NCI-H748 (cell line): ENCODE measurements around the gene PAGE2.
"Not testable (repeated sequence)": the region's sequence is repeated elsewhere in the genome, so short reads cannot be mapped to it uniquely, and the experiment has no call there.

Experiments used
- DNase-seq: peaks from one replicate; lab custom pipeline; 2025; ENCODE audit not compliant: unreplicated experiment; lab: John Stamatoyannopoulos, UW

Gene PAGE2

GRCh38 chrX:55088795-55089489, at the start of gene PAGE2:
Gene PAGE2 (plus strand): TSS chrX:55089018. CDS start chrX:55090021, 1,003 bp downstream.
- DNase-seq, result no peak

GRCh38 chrX:55039471-55039870, 49.3 kb upstream of the PAGE2 start:
- DNase-seq, result no peak

GRCh38 chrX:55041514-55041913, 47.3 kb upstream of the PAGE2 start:
- DNase-seq, result no peak

GRCh38 chrX:55050599-55050998, 38.2 kb upstream of the PAGE2 start:
- not testable (repeated sequence) for DNase-seq

GRCh38 chrX:55056820-55057674, 31.8 kb upstream of the PAGE2 start:
- peak; percentile 71 for DNase-seq

GRCh38 chrX:55057675-55058249, 31.1 kb upstream of the PAGE2 start:
- peak; percentile 59 for DNase-seq

- DNase-seq, result not testable (repeated sequence)
These were observed 21.6 kb upstream of the PAGE2 start for GRCh38 chrX:55067180-55067579.

- DNase-seq, result no peak
These were observed 16.5 kb upstream of the PAGE2 start for GRCh38 chrX:55072286-55072685.

GRCh38 chrX:55074851-55075467, 13.9 kb upstream of the PAGE2 start, which contains the start of gene PAGE2B:
Gene PAGE2B (plus strand): TSS chrX:55075030. CDS start chrX:55076042, 1,012 bp downstream.
- no peak for DNase-seq

GRCh38 chrX:55098691-55099090, 9.9 kb downstream of the PAGE2 start:
- no peak for DNase-seq

- no peak for DNase-seq
These were observed 10.3 kb downstream of the PAGE2 start for GRCh38 chrX:55099162-55099561.

- no peak for DNase-seq
These were observed 13.9 kb downstream of the PAGE2 start for GRCh38 chrX:55102754-55103153.

- no peak for DNase-seq
These were observed 18.4 kb downstream of the PAGE2 start for GRCh38 chrX:55107262-55107661.

- DNase-seq, result no peak
These were observed 19.1 kb downstream of the PAGE2 start for GRCh38 chrX:55107911-55108310.

GRCh38 chrX:55109306-55109705, 20.5 kb downstream of the PAGE2 start:
- no peak for DNase-seq

- DNase-seq, result peak; percentile 77
These were observed 22.9 kb downstream of the PAGE2 start for GRCh38 chrX:55111578-55112254.

- DNase-seq, result not testable (repeated sequence)
These were observed 27.8 kb downstream of the PAGE2 start for GRCh38 chrX:55116589-55116988.

- no peak for DNase-seq
These were observed 29.8 kb downstream of the PAGE2 start for GRCh38 chrX:55118574-55118973.

- DNase-seq, result no peak
These were observed 30.5 kb downstream of the PAGE2 start for GRCh38 chrX:55119271-55119670.

GRCh38 chrX:55119712-55120111, 30.9 kb downstream of the PAGE2 start:
- DNase-seq, result no peak
